ENCODE data around the gene AURKB. TPM values are rescaled to one million over a fixed set of nuclear protein-coding genes. Genes with fewer than 3 reads are reported as not detected.

The AURKB gene
- total and polyA plus RNA-seq, 2 of the 4 experiments (the other 2 are of a cell fraction): 45.9 to 62.0 TPM

DNA sequence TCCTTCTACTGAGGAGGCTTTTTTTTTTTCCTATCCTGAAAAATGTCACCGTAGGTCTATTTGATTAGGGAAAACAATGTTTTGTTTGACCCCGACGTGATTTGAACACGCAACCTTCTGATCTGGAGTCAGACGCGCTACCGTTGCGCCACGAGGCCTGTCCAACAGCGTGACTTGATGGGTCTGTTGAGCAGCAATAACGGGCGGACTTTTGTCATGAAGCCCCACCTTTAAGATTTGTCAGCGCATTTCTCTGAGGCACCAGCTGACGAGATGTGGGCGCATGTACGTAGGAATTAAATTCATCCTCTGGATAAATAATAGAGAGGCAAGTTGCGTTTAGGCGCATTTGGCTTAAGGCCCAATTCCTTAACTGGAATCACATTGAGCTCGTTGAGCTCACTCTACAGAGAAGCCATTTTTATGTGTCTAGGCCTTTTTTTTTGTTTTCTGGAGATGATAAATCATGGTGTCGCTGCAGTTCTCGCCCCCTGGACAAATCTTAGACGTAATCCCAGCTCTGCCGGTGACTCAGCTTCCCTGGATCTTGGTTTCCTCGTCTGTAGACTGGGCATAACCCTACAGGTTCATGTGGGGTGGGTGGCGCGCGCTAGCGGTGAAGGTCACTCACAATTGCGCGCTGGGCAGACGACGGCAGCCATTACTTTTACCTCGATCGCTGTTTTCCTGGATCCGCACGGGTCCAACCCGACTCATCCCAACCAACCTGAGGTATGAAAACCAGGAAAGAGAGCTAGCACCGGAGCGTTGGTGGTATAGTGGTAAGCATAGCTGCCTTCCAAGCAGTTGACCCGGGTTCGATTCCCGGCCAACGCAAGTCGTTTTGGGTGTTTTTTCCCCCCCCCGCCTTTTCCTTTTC is 10.6 kb upstream of the AURKB start:
- POLR2A ChIA-PET (ENCODE audit: unreplicated experiment): interaction anchor here (0.8 to 1.2 kb wide), 3 partner anchors 11 to 48 kb away, joined by 3 to 4 read pairs (median 3); partner anchors contain the start of gene AURKB
- peak overlapping the region; percentile 53; the same call in 1 of the 2 replicates for H2BK20ac ChIP-seq (ENCODE audit: low read depth, low read length)
- peak overlapping the region; percentile 71 for H3K4ac ChIP-seq (ENCODE audit: low read depth, low read length)
- peaks cover 0 to 3% of the 10 kb centered on the region in 2 experiments; a peak in 1 of 4 replicates for H3K79me1 ChIP-seq (ENCODE audit: low read depth in 1 of 2, low read length in 2 of 2)
- H3K18ac ChIP-seq (ENCODE audit: low read depth, low read length): peak overlapping the region; percentile 46
- H3K27ac ChIP-seq (ENCODE audit: insufficient read depth, low read length): peak overlapping the region; percentile 65
- H3K9ac ChIP-seq (ENCODE audit: low read depth, low read length): peak overlapping the region; percentile 65
- H3K27me3 ChIP-seq (ENCODE audit: control insufficient read depth, insufficient read depth, low read length): no peaks in the 10 kb centered on the region
- H3K23ac ChIP-seq (ENCODE audit: low read depth, low read length): peak overlapping the region; percentile 56; the same call in 1 of the 2 replicates
- H3K4me2 ChIP-seq (ENCODE audit: low read depth, low read length): peak overlapping the region; percentile 88
- no peak overlapping the region for H2AK5ac ChIP-seq (ENCODE audit: low read depth, low read length)
- H3K4me3 ChIP-seq (ENCODE audit: insufficient read depth, low read depth, low read length): peak overlapping the region; percentile 62
- peak overlapping the region; percentile 10; the same call in 1 of the 3 replicates for H2BK15ac ChIP-seq (ENCODE audit: low read depth, low read length)
- no peaks in the 10 kb centered on the region for H3K36me3 ChIP-seq (ENCODE audit: control insufficient read depth, insufficient read depth, low read length)
- H3K9me3 ChIP-seq (ENCODE audit: control insufficient read depth, insufficient read depth, low read length): no peaks in the 10 kb centered on the region
- intact Hi-C loops (cut with micrococcal nuclease) (loop anchor here (1.0 to 5.0 kb wide), 4 partner anchors 11 to 159 kb away; partner anchors contain the start of gene AURKB), in situ Hi-C loops (cut with MboI; ENCODE audit: low sequenced_read_pairs) (loop anchor here (5.0 kb wide), 1 partner anchor 99 kb away; the partner anchor contains the start of gene HES7), dilution Hi-C loops (cut with HindIII; ENCODE audit: low sequenced_read_pairs, unreplicated experiment) (no loop called here)
- peak overlapping the region; percentile 86 for H2AK9ac ChIP-seq (replicated peaks; ENCODE audit: low read depth, low read length, poor library complexity)
- 1% methylated on average over 23 of the region's 45 CpGs; no CpG with 5 or more reads in 1 of the 2 experiments for WGBS, 2 experiments (ENCODE audit: extremely low coverage in 2 of 2, insufficient read length in 1 of 2)
- peak; percentile 18 for ATAC-seq (ENCODE audit: low read depth)
- peak overlapping the region; percentile 80 for H2BK5ac ChIP-seq (ENCODE audit: low read depth, low read length, poor library complexity, severe bottlenecking)
- H3K14ac ChIP-seq (replicated peaks; ENCODE audit: low read depth, low read length): peak overlapping the region; percentile 69
- peaks cover 12% of the 10 kb centered on the region for H4K20me1 ChIP-seq (ENCODE audit: insufficient read depth, low read length)
- peak; percentile 95 for DNase-seq
- peak overlapping the region; percentile 49 for H4K91ac ChIP-seq (ENCODE audit: insufficient read depth, low read depth, low read length)
- CTCF ChIA-PET: interaction anchor here (0.6 to 1.4 kb wide), 4 partner anchors 24 to 632 kb away, joined by 3 to 4 read pairs (median 4); no protein-coding TSS in a partner anchor
- peak overlapping the region; percentile 46; the same call in 1 of the 2 replicates for H4K5ac ChIP-seq (ENCODE audit: low read depth, low read length)
- peaks cover 12% of the 10 kb centered on the region for H3K9me1 ChIP-seq (ENCODE audit: insufficient read depth, low read length)
- BruUV-seq (replicated peaks): no TSS peak
- peaks cover 6% of the 10 kb centered on the region for H3K4me1 ChIP-seq (ENCODE audit: control insufficient read depth, insufficient read depth, low read length)
- H3K56ac ChIP-seq (ENCODE audit: extremely low read depth, insufficient read depth, low read length): peak overlapping the region; percentile 58; the same call in 1 of the 2 replicates
- peak overlapping the region; percentile 68 for H2BK120ac ChIP-seq (ENCODE audit: low read depth, low read length)
- peak overlapping the region; percentile 94 for H2AFZ ChIP-seq (replicated peaks; ENCODE audit: low read length, poor library complexity)
- H4K8ac ChIP-seq (ENCODE audit: low read depth in 2 of 2, low read length in 2 of 2): peak overlapping the region in 1 of 2 experiments; percentile 85; a peak in 2 of 4 replicates
- TF ChIP-seq MAFK (IDR thresholded peaks at IDR 0.05; ENCODE audit: low read depth, low read length): no peak; the same call in none of the 2 replicates
- TF ChIP-seq POLR2A (IDR thresholded peaks at IDR 0.05; ENCODE audit: low read depth, low read length): no peak
- peak; percentile 68; the same call in 1 of the 2 replicates for TF ChIP-seq CHD1 (IDR thresholded peaks at IDR 0.05; ENCODE audit: low read depth, low read length)
- TF ChIP-seq RCOR1 (IDR thresholded peaks at IDR 0.05; ENCODE audit: insufficient replicate concordance, low read length): peak; percentile 5
- TF ChIP-seq RAD21 (IDR thresholded peaks at IDR 0.05; ENCODE audit: low read length): no peak
- TF ChIP-seq, protein P1, sequence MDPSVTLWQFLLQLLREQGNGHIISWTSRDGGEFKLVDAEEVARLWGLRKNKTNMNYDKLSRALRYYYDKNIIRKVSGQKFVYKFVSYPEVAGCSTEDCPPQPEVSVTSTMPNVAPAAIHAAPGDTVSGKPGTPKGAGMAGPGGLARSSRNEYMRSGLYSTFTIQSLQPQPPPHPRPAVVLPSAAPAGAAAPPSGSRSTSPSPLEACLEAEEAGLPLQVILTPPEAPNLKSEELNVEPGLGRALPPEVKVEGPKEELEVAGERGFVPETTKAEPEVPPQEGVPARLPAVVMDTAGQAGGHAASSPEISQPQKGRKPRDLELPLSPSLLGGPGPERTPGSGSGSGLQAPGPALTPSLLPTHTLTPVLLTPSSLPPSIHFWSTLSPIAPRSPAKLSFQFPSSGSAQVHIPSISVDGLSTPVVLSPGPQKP (IDR thresholded peaks at IDR 0.05; ENCODE audit: borderline replicate concordance, low read depth, low read length): no peak
- no peak for TF ChIP-seq RFX5 (IDR thresholded peaks at IDR 0.05; ENCODE audit: low read depth, low read length)
- peak; percentile 43; the same call in 1 of the 2 replicates for TF ChIP-seq MAZ (IDR thresholded peaks at IDR 0.05; ENCODE audit: borderline replicate concordance, low read depth, low read length)
- TF ChIP-seq, protein P2, sequence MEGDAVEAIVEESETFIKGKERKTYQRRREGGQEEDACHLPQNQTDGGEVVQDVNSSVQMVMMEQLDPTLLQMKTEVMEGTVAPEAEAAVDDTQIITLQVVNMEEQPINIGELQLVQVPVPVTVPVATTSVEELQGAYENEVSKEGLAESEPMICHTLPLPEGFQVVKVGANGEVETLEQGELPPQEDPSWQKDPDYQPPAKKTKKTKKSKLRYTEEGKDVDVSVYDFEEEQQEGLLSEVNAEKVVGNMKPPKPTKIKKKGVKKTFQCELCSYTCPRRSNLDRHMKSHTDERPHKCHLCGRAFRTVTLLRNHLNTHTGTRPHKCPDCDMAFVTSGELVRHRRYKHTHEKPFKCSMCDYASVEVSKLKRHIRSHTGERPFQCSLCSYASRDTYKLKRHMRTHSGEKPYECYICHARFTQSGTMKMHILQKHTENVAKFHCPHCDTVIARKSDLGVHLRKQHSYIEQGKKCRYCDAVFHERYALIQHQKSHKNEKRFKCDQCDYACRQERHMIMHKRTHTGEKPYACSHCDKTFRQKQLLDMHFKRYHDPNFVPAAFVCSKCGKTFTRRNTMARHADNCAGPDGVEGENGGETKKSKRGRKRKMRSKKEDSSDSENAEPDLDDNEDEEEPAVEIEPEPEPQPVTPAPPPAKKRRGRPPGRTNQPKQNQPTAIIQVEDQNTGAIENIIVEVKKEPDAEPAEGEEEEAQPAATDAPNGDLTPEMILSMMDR (conservative IDR thresholded peaks at IDR 0.05; ENCODE audit: low read depth, low read length): no peak
- 0 out of 2 replicates have a peak, but pooled peaks have one; percentile 4 for TF ChIP-seq SMC3 (IDR thresholded peaks at IDR 0.05; ENCODE audit: low read depth, low read length)
- no peak for TF ChIP-seq MXI1 (IDR thresholded peaks at IDR 0.05; ENCODE audit: borderline replicate concordance, low read depth, low read length)
- TF ChIP-seq FOS (IDR thresholded peaks at IDR 0.05; ENCODE audit: low read depth, low read length): peak; percentile 90
- peak; percentile 16; the same call in 1 of the 2 replicates for TF ChIP-seq NFE2L2 (IDR thresholded peaks at IDR 0.05; ENCODE audit: low read depth, low read length)
